D341Med (cell line): ENCODE measurements around the gene FOXN1.

ENCODE experiments used
- DNase-seq: peaks from one replicate; pipeline ENCODE4 v3.0.0; 2012; ENCODE audit warnings: low spot score

The FOXN1 gene

GRCh38 chr17:28477928-28478327 lies 28.2 kb upstream of the FOXN1 start:
- DNase-seq, result no peak

GRCh38 chr17:28478712-28479615 lies 27.2 kb upstream of the FOXN1 start:
- DNase-seq, result no peak

GRCh38 chr17:28480278-28480677 lies 25.9 kb upstream of the FOXN1 start:
- no peak for DNase-seq

GRCh38 chr17:28480799-28481571 lies 25.2 kb upstream of the FOXN1 start:
- DNase-seq, result no peak

- no peak for DNase-seq
Observed at GRCh38 chr17:28482551-28483199, 23.5 kb upstream of the FOXN1 start.

- no peak for DNase-seq
Observed at GRCh38 chr17:28484296-28484695, 21.9 kb upstream of the FOXN1 start.

- no peak for DNase-seq
Observed at GRCh38 chr17:28485049-28485448, 21.1 kb upstream of the FOXN1 start.

- no peak for DNase-seq
Observed at GRCh38 chr17:28487881-28488532, 18.1 kb upstream of the FOXN1 start.

- no peak for DNase-seq
Observed at GRCh38 chr17:28488533-28489276, 17.4 kb upstream of the FOXN1 start.

GRCh38 chr17:28491286-28491685 lies 14.9 kb upstream of the FOXN1 start:
- DNase-seq, result no peak

GRCh38 chr17:28491860-28492259 lies 14.3 kb upstream of the FOXN1 start:
- no peak for DNase-seq

- DNase-seq, result no peak
Observed at GRCh38 chr17:28492352-28493310, 13.5 kb upstream of the FOXN1 start.

- DNase-seq, result no peak
Observed at GRCh38 chr17:28493460-28493859, 12.7 kb upstream of the FOXN1 start.

GRCh38 chr17:28494445-28495188 lies 11.5 kb upstream of the FOXN1 start:
- peak; percentile 96 for DNase-seq

GRCh38 chr17:28495635-28496034 lies 10.5 kb upstream of the FOXN1 start:
- no peak for DNase-seq

- DNase-seq, result no peak
Observed at GRCh38 chr17:28497931-28498330, 8.2 kb upstream of the FOXN1 start.

- no peak for DNase-seq
Observed at GRCh38 chr17:28498652-28499363, 7.3 kb upstream of the FOXN1 start.

- no peak for DNase-seq
Observed at GRCh38 chr17:28499364-28499664, 6.8 kb upstream of the FOXN1 start.
